Erythroblast (primary cell): ENCODE measurements around the gene BSG.

Source experiments
- DNase-seq, 2 experiments: peaks; one replicate each; lab custom pipeline; 2025; lab: John Stamatoyannopoulos, UW
- GATA1 ChIP-seq: IDR thresholded peaks from 2 replicates; pipeline ENCODE4 v1.6.1; 2011; ENCODE audit warnings: low read depth, mild to moderate bottlenecking, control low read depth, low read length, moderate library complexity
- POLR2A ChIP-seq: IDR thresholded peaks from 2 replicates; pipeline ENCODE4 v1.6.1; 2011; ENCODE audit warnings: mild to moderate bottlenecking, low read length

The BSG gene

GRCh38 chr19:535017-535835 lies 37.2 kb upstream of the BSG start:
- DNase-seq: no peak
- TF ChIP-seq POLR2A (no peak), GATA1 (no peak)

DNA sequence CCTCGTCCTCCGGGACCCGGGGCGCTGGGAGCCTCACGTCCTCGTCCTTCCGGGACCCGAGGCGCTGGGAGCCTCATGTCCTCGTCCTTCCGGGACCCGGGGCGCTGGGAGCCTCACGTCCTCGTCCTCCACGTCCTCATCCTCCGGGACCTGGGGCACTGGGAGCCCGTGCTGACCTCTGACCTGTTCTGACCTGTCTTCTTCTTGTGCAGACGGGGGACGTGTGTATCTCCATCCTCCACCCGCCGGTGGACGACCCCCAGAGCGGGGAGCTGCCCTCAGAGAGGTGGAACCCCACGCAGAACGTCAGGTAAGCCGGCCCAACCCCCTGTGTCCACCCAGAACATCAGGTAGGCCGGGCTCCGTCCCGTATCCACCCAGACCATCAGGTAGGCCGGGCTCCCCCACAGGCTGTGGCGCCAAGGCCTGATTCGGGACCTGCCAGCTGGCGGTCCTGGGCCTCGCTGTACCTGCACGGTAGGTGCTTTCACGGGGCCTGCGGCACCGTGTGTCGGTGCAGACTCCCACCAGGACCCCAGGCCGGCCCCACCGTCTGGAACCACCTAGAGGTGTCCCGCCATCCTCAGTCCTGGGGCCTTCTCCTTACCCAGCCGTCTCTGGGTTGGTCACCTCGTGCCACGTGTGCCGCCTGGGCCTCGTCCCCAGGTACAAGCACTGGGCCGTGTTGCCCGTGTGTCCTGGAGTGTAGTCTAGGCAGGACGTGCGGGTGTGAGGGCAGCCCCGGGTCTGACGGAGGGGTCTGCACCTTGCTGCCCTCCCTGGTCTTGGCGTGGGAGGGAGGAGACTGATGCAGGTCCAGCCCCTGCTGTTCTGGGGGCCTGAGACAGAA lies 36.1 kb upstream of the BSG start:
- DNase-seq: no peak
- no peak for TF ChIP-seq GATA1
- TF ChIP-seq POLR2A: no peak

- DNase-seq: no peak
- TF ChIP-seq POLR2A (no peak), GATA1 (no peak)
These were observed 35.5 kb upstream of the BSG start for GRCh38 chr19:536881-537404.

DNA sequence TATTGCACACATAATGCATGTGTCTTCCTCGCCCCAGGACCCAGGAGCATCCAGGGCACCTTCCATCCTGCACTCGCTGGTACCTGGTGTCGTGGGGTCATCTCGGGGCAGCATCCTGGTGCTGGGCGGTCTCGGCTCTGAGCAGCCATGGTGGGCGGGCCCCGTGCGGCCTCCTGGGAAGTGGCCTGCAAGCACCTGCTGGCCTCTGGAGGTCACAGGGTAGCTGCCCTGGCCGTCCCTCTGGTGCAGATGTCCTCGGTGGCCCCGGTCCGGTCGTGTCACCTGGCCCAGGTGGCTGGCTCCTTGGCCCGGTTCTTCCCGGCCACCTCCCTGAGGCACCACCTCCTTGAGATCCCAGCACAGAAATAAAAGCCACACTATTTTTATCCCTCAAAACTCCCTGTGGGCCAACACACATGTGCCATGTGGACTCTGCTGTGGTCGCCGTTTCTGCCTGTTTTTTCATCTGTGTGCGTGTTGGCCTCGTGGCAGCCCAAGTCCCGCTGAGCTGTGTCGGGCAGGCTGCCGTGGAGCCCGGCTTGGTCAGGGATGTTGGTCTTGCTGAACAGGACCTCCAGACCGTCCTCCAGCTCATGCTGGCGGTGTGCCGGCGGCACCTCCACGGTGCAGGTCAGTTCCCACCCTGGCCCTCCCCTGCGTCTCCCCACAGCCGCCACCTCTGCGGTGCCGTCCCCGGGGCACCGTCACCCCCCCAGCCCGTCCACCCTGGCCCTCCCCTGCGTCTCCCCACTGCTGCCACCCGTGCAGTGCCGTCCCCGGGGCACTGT lies 33.6 kb upstream of the BSG start:
- DNase-seq: no peak
- no peak for TF ChIP-seq GATA1
- TF ChIP-seq POLR2A: no peak

GRCh38 chr19:539429-540030 lies 32.9 kb upstream of the BSG start:
- TF ChIP-seq GATA1 (no peak), POLR2A (no peak)
- no peak for DNase-seq

GRCh38 chr19:540867-541637 lies 31.3 kb upstream of the BSG start:
- TF ChIP-seq POLR2A (no peak), GATA1 (no peak)
- DNase-seq: no peak

DNA sequence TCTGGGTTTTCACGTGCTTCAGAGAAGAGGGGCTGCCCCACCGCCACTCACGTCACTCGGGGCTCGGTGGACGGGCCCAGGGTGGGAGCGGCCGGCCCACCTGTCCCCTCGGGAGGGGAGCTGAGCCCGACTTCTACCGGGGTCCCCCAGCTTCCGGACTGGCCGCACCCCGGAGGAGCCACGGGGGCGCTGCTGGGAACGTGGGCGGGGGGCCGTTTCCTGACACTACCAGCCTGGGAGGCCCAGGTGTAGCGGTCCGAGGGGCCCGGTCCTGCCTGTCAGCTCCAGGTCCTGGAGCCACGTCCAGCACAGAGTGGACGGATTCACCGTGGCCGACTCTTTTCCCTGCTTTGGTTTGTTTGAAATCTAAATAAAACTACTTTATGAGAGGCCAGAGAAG lies 30.7 kb upstream of the BSG start:
- no peak for DNase-seq

GRCh38 chr19:542173-542866 lies 30.1 kb upstream of the BSG start:
- DNase-seq: no peak
- no peak for TF ChIP-seq GATA1
- no peak for TF ChIP-seq POLR2A

More for the DNA sequence above, 30.7 kb upstream of the BSG start:
- TF ChIP-seq POLR2A (no peak), GATA1 (no peak)

- DNase-seq: no peak
- TF ChIP-seq GATA1: no peak
These were observed 28.3 kb upstream of the BSG start, which contains the start of gene GZMM for GRCh38 chr19:543910-544608. TSS of gene GZMM (plus strand) at chr19:544053. CDS start at chr19:544072, 19 bp downstream.

- TF ChIP-seq POLR2A (no peak), GATA1 (no peak)
- no peak for DNase-seq
These were observed 25.3 kb upstream of the BSG start for GRCh38 chr19:547117-547516.

- no peak for TF ChIP-seq GATA1
- TF ChIP-seq POLR2A: no peak
These were observed 24.3 kb upstream of the BSG start for GRCh38 chr19:547836-548720.

More at GRCh38 chr19:547836-548720, 24.3 kb upstream of the BSG start:
- no peak for DNase-seq
